HCT116 (cell line): ENCODE measurements around the gene MYRF. TPM values are rescaled to one million over a fixed set of nuclear protein-coding genes. Genes with fewer than 3 reads are reported as not detected.
A peak's percentile ranks its signal among the peaks of the same experiment; 100 is the strongest.

Experiments
- ATAC-seq: fragments of 200-7000 bp; cut with Tn5 transposase; 2 replicates; pipeline ENCODE4 v1.9.1; 2020; ENCODE audit warnings: mild to moderate bottlenecking, moderate library complexity
- BruUV-seq: library from RNA; stranded (reverse); fragments of 400-500 nt; replicated peaks from 2 replicates; lab custom pipeline; 2021; lab: Mats Ljungman, UMichigan
- CTCF ChIA-PET: fragments of 300-600 bp; sonication (Branson Sonifier 250); formaldehyde crosslinking; loops from one replicate; lab custom pipeline; 2021; ENCODE audit warnings: antibody characterized with exemption; lab: Charles Lee
- POLR2A ChIA-PET: fragments of 300-600, 350-600 bp; sonication (Branson Sonifier 250); formaldehyde crosslinking; loops from one replicate; lab custom pipeline; 2021; ENCODE audit warnings: antibody characterized with exemption; lab: Charles Lee
- RAD21 ChIA-PET, 2 experiments: fragments of 300-600 bp; sonication (Branson Sonifier 250); formaldehyde crosslinking; loops; one replicate each; lab custom pipeline; 2023; ENCODE audit warnings: low total read pairs in 2 of 2; ENCODE audit not compliant: uncharacterized antibody in 2 of 2, unreplicated experiment in 2 of 2, low non-redundant PET in 1 of 2; lab: Charles Lee
- DNase-seq: peaks from one replicate; pipeline ENCODE4 v3.0.0-alpha.2; 2010; ENCODE audit warnings: low read depth, low spot score
- H2AFZ ChIP-seq: fragments of 200-600 bp; shearing (Covaris generic), sonication (generic); 2 replicates; pipeline ENCODE4 v1.6.1; 2017; ENCODE audit warnings: low read depth, mixed run types, mixed read lengths, antibody characterized with exemption, low read length; ENCODE audit not compliant: poor library complexity, severe bottlenecking
- H3K27ac ChIP-seq: 2 replicates; pipeline ENCODE4 v1.5.1; 2012; ENCODE audit warnings: low read depth, low read length
- H3K27me3 ChIP-seq: fragments of 200-600 bp; sonication (generic); 2 replicates; pipeline ENCODE4 v1.6.1; 2016; ENCODE audit warnings: mixed run types, low read length, mixed read lengths; ENCODE audit not compliant: insufficient read depth
- H3K36me3 ChIP-seq, 2 experiments: fragments of 200-500 bp in 1 of 2; fragments of 200-600 bp in 1 of 2; sonication (Bioruptor generic) in 1 of 2; sonication (generic) in 1 of 2; 2 replicates each; pipeline versions ENCODE4 v1.5.1 to v1.6.1; 2014 to 2016; ENCODE audit warnings: low read length in 2 of 2, inconsistent platforms in 1 of 2, mixed read lengths in 1 of 2, mixed run types in 1 of 2; ENCODE audit not compliant: insufficient read depth in 2 of 2, control insufficient read depth in 1 of 2
- H3K4me1 ChIP-seq, 2 experiments: fragments of 200-600 bp in 1 of 2; sonication (generic) in 1 of 2; 2 replicates each; pipeline versions ENCODE4 v1.5.1 to v1.6.1; 2012 to 2017; ENCODE audit warnings: low read length in 2 of 2, inconsistent platforms in 1 of 2, mild to moderate bottlenecking in 1 of 2, mixed read lengths in 1 of 2, mixed run types in 1 of 2, moderate library complexity in 1 of 2; ENCODE audit not compliant: insufficient read depth in 2 of 2, control insufficient read depth in 1 of 2
- H3K4me2 ChIP-seq: fragments of 200-600 bp; sonication (generic); 2 replicates; pipeline ENCODE4 v1.6.1; 2017; ENCODE audit warnings: mixed run types, low read length, mixed read lengths
- H3K4me3 ChIP-seq, 2 experiments: fragments of 200-600 bp in 1 of 2; sonication (generic) in 1 of 2; replicated peaks in 1 of 2; 2 replicates each; pipeline ENCODE4 v1.5.1; 2011 to 2016; ENCODE audit warnings: low read length in 2 of 2, control low read depth in 1 of 2, low read depth in 1 of 2, mild to moderate bottlenecking in 1 of 2, mixed read lengths in 1 of 2, mixed run types in 1 of 2
- H3K79me2 ChIP-seq: fragments of 200-600 bp; sonication (generic); 2 replicates; pipeline ENCODE4 v1.6.1; 2017; ENCODE audit warnings: mild to moderate bottlenecking, mixed run types, low read length, moderate library complexity, mixed read lengths; ENCODE audit not compliant: insufficient read depth
- H3K9ac ChIP-seq: fragments of 200-600 bp; sonication (generic); 2 replicates; pipeline ENCODE4 v1.6.1; 2016; ENCODE audit warnings: low read length, mixed read lengths
- H3K9me2 ChIP-seq: fragments of 200-600 bp; sonication (generic), shearing (Covaris generic); 2 replicates; pipeline ENCODE4 v1.6.1; 2017; ENCODE audit warnings: mixed run types, mild to moderate bottlenecking, moderate library complexity; ENCODE audit not compliant: insufficient read depth
- H3K9me3 ChIP-seq, 2 experiments: fragments of 200-500 bp in 1 of 2; fragments of 200-600 bp in 1 of 2; sonication (Bioruptor generic) in 1 of 2; sonication (generic) in 1 of 2; 2 replicates each; pipeline ENCODE4 v1.6.1; 2014 to 2017; ENCODE audit warnings: low read length in 2 of 2, mixed read lengths in 2 of 2, inconsistent platforms in 1 of 2, low read depth in 1 of 2, mild to moderate bottlenecking in 1 of 2, mixed run types in 1 of 2, moderate library complexity in 1 of 2; ENCODE audit not compliant: control insufficient read depth in 1 of 2, insufficient read depth in 1 of 2
- H4K20me1 ChIP-seq: fragments of 200-600 bp; sonication (generic), shearing (Covaris generic); 2 replicates; pipeline ENCODE4 v1.6.1; 2017; ENCODE audit warnings: mixed run types, mild to moderate bottlenecking, moderate library complexity; ENCODE audit not compliant: insufficient read depth
- CBX3 ChIP-seq: IDR thresholded peaks from 2 replicates; pipeline ENCODE4 v1.6.1; 2012; ENCODE audit warnings: low read depth
- EGR1 ChIP-seq: IDR thresholded peaks from 2 replicates; pipeline ENCODE4 v1.6.1; 2012; ENCODE audit warnings: low read depth
- ELF1 ChIP-seq: IDR thresholded peaks from 2 replicates; pipeline ENCODE4 v1.6.1; 2012; ENCODE audit warnings: low read depth, borderline replicate concordance
- EZH2 ChIP-seq: fragments of 200-600 bp; sonication (generic); IDR thresholded peaks from 2 replicates; pipeline ENCODE4 v1.6.1; 2017; ENCODE audit warnings: antibody characterized with exemption, mixed run types
- FOSL1 ChIP-seq: IDR thresholded peaks from 2 replicates; pipeline ENCODE4 v1.6.1; 2012; ENCODE audit warnings: low read depth
- JUND ChIP-seq: IDR thresholded peaks from 2 replicates; pipeline ENCODE4 v1.6.1; 2012
- POLR2A ChIP-seq: IDR thresholded peaks from 2 replicates; pipeline ENCODE4 v1.7.0; 2011; ENCODE audit warnings: borderline replicate concordance; ENCODE audit not compliant: insufficient read depth, insufficient read length; ENCODE audit errors: extremely low read depth
- POLR2AphosphoS5 ChIP-seq: IDR thresholded peaks from 2 replicates; pipeline ENCODE4 v1.6.1; 2011; ENCODE audit warnings: mild to moderate bottlenecking, low read depth, low read length, moderate library complexity
- RAD21 ChIP-seq: IDR thresholded peaks from 2 replicates; pipeline ENCODE4 v1.6.1; 2012; ENCODE audit warnings: low read depth, mild to moderate bottlenecking
- SIN3A ChIP-seq: IDR thresholded peaks from 2 replicates; pipeline ENCODE4 v1.6.1; 2012; ENCODE audit warnings: low read depth
- SP1 ChIP-seq: IDR thresholded peaks from 2 replicates; pipeline ENCODE4 v1.6.1; 2012; ENCODE audit warnings: low read depth
- TCF7L2 ChIP-seq: IDR thresholded peaks from 2 replicates; pipeline ENCODE4 v1.7.0; 2011; ENCODE audit warnings: borderline replicate concordance, inconsistent platforms; ENCODE audit not compliant: insufficient read depth, insufficient read length; ENCODE audit errors: extremely low read depth
- YY1 ChIP-seq: IDR thresholded peaks from 2 replicates; pipeline ENCODE4 v1.6.1; 2011; ENCODE audit warnings: low read length, low read depth, moderate library complexity, mild to moderate bottlenecking; ENCODE audit not compliant: insufficient replicate concordance; ENCODE audit errors: extremely low read depth
- ZFX ChIP-seq: fragments of 450-650 bp; IDR thresholded peaks from 2 replicates; pipeline ENCODE4 v1.6.1; 2017
- ZNF274 ChIP-seq: fragments of 200-500 bp; sonication (Bioruptor generic); IDR thresholded peaks from 2 replicates; pipeline ENCODE4 v1.6.1; 2014; ENCODE audit warnings: mild to moderate bottlenecking, low read depth, low read length, inconsistent platforms
- intact Hi-C: fragments of 100-400 bp; cut with micrococcal nuclease; formaldehyde crosslinking; loops from 2 replicates; pipeline ENCODE4 v1.10.0; 2022
- total RNA-seq: library from RNA; stranded (reverse); gene quantifications from one replicate; pipeline ENCODE4 v1.2.1, GENCODE V29; 2021; ENCODE audit not compliant: unreplicated experiment
- TF ChIP-seq, protein P1 (sequence below): IDR thresholded peaks from 2 replicates; pipeline ENCODE4 v1.6.1; 2012
- TF ChIP-seq, protein P2 (sequence below), 3 experiments: fragments of 200-600 bp in 1 of 3; sonication (generic) in 1 of 3; IDR thresholded peaks in 2 of 3; conservative IDR thresholded peaks in 1 of 3; 2 replicates each; pipeline ENCODE4 v1.5.1; 2012 to 2017; ENCODE audit warnings: low read depth in 2 of 3, low read length in 2 of 3, antibody characterized with exemption in 1 of 3, borderline replicate concordance in 1 of 3, control low read depth in 1 of 3, mild to moderate bottlenecking in 1 of 3, mixed read lengths in 1 of 3, mixed run types in 1 of 3, moderate library complexity in 1 of 3; ENCODE audit not compliant: insufficient read depth in 1 of 3
- TF ChIP-seq, protein P3 (sequence below): IDR thresholded peaks from 2 replicates; pipeline ENCODE4 v1.6.1; 2011; ENCODE audit warnings: mild to moderate bottlenecking, low read length, moderate library complexity; ENCODE audit not compliant: insufficient replicate concordance; ENCODE audit errors: extremely low read depth

The MYRF gene
- total RNA-seq, 1 experiment from 2014 or later: 52.3 TPM

DNA sequence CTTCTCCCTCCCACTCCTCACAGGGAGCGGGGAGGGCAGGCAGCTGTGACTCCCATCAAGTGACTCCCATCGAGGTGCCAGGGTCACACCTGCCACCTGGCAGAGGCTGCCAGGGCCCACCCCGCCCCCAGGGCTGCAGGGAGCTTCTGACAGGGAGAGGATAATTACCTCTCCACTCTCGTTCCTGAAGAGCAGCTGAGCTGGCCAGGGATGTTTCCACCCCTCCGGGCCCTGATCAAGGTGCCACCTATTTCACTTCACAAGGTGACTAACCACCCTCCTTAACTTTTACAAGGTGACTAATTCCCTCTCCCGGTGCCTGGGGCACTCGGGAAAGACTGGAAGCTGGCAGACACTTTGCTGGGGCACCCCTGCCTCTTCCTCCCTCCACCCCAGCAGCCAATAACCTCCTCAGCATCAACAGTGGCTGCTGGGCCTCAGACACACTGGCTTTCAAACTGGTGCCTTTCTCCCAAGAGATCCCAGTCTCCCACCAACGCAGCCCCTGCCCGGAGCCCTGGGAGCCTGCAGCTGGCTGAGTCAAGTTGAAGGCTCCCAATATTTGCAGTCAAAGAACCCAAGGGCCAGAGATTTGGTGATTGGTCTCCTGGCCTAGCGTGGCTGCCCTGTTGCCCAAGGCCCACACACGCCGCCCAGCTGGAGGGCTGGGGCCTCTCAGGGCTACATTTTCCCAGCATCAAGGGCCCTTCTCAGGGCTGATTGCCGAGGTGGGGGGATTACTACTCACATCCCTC lies 22.0 kb upstream of the MYRF start (continued):
- TF ChIP-seq TCF7L2 (peak; percentile 90), ELF1 (no peak), CBX3 (no peak; the same call in 1 of the 2 replicates), SP1 (peak; percentile 93), ZFX (no peak), RAD21 (peak; percentile 45)

DNA sequence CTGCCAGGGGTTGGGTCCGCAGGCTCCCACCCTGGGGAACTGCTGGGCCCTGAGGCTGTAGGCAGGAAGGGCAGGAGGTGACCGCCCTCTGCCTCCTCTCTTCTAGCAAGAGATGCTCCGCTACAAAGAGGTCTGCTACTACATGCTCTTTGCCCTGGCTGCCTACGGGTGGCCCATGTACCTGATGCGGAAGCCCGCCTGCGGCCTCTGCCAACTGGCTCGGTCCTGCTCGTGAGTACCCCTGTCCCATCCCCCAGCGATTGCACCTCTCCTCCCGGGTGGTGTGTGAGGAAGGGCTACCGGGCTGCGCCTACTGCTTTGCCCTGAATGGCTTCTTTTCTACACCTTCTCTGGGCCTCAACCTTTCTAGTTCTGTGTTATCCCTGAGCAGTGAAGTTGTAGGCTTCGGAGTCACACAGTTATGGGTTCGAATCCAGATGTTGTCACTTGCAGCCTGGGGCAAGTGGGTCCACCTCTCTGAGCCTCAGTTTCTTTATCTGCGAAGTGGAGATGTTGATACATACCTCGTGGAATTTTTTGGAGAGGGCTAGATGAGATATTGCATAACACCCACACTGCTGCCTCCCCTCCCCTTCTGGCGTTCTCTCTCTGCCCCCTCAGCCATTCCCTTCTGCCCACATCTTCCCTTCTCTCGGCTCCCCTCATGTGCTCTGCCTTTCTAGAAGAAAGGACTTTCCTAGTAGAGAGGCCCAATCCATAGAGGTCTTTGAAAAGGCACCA lies 21.1 kb upstream of the MYRF start:
- H3K4me3 ChIP-seq: no peak overlapping the region; a peak in 1 of 4 replicates
- DNase-seq (no peak), ATAC-seq (no peak)
- BruUV-seq: no TSS peak
- no peak overlapping the region for H2AFZ ChIP-seq
- H3K9me3 ChIP-seq: no peaks in the 10 kb centered on the region
- TF ChIP-seq ZNF274: no peak
- no peak for TF ChIP-seq EGR1
- TF ChIP-seq FOSL1: no peak
- TF ChIP-seq, protein P1, sequence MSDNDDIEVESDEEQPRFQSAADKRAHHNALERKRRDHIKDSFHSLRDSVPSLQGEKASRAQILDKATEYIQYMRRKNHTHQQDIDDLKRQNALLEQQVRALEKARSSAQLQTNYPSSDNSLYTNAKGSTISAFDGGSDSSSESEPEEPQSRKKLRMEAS: no peak
- TF ChIP-seq YY1: no peak
- TF ChIP-seq TCF7L2: no peak
- TF ChIP-seq, protein P2, sequence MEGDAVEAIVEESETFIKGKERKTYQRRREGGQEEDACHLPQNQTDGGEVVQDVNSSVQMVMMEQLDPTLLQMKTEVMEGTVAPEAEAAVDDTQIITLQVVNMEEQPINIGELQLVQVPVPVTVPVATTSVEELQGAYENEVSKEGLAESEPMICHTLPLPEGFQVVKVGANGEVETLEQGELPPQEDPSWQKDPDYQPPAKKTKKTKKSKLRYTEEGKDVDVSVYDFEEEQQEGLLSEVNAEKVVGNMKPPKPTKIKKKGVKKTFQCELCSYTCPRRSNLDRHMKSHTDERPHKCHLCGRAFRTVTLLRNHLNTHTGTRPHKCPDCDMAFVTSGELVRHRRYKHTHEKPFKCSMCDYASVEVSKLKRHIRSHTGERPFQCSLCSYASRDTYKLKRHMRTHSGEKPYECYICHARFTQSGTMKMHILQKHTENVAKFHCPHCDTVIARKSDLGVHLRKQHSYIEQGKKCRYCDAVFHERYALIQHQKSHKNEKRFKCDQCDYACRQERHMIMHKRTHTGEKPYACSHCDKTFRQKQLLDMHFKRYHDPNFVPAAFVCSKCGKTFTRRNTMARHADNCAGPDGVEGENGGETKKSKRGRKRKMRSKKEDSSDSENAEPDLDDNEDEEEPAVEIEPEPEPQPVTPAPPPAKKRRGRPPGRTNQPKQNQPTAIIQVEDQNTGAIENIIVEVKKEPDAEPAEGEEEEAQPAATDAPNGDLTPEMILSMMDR (IDR thresholded peaks at IDR 0.05 in 2 of 3, conservative IDR thresholded peaks at IDR 0.05 in 1 of 3; ENCODE audit: borderline replicate concordance in 1 of 3, insufficient read depth in 1 of 3, low read depth in 2 of 3, low read length in 2 of 3): no peak
- TF ChIP-seq POLR2A: no peak
- no peak for TF ChIP-seq JUND
- TF ChIP-seq RAD21: no peak
- TF ChIP-seq, protein P3, sequence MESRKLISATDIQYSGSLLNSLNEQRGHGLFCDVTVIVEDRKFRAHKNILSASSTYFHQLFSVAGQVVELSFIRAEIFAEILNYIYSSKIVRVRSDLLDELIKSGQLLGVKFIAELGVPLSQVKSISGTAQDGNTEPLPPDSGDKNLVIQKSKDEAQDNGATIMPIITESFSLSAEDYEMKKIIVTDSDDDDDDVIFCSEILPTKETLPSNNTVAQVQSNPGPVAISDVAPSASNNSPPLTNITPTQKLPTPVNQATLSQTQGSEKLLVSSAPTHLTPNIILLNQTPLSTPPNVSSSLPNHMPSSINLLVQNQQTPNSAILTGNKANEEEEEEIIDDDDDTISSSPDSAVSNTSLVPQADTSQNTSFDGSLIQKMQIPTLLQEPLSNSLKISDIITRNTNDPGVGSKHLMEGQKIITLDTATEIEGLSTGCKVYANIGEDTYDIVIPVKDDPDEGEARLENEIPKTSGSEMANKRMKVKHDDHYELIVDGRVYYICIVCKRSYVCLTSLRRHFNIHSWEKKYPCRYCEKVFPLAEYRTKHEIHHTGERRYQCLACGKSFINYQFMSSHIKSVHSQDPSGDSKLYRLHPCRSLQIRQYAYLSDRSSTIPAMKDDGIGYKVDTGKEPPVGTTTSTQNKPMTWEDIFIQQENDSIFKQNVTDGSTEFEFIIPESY: no peak
- TF ChIP-seq CBX3: no peak
- no peak for TF ChIP-seq SIN3A
- no peak for TF ChIP-seq ZFX
- no peak for TF ChIP-seq POLR2AphosphoS5
- no peak for TF ChIP-seq EZH2
- H3K36me3 ChIP-seq: no peaks in the 10 kb centered on the region
- H3K4me1 ChIP-seq: peaks cover 34 to 54% of the 10 kb centered on the region in 2 experiments
- H4K20me1 ChIP-seq: no peaks in the 10 kb centered on the region
- peak overlapping the region; percentile 85 for H3K4me2 ChIP-seq
- H3K9ac ChIP-seq: no peak overlapping the region; the same call in 1 of the 2 replicates
- ChIA-PET POLR2A (no interaction called here), CTCF (interaction anchor here (0.8 to 1.3 kb wide), 2 partner anchors 16 to 93 kb away, joined by 3 to 11 read pairs; no protein-coding TSS in a partner anchor), RAD21 (no interaction called here)
- intact Hi-C loops: no loop called here
- no peak overlapping the region for H3K27ac ChIP-seq
- 0 out of 2 replicates have a peak, but pooled peaks cover 3% of the 10 kb centered on the region for H3K27me3 ChIP-seq
- no peaks in the 10 kb centered on the region for H3K79me2 ChIP-seq
- no peaks in the 10 kb centered on the region for H3K9me2 ChIP-seq
